Measurements from ENCODE around the gene NDUFB4.

Gene NDUFB4

DNA sequence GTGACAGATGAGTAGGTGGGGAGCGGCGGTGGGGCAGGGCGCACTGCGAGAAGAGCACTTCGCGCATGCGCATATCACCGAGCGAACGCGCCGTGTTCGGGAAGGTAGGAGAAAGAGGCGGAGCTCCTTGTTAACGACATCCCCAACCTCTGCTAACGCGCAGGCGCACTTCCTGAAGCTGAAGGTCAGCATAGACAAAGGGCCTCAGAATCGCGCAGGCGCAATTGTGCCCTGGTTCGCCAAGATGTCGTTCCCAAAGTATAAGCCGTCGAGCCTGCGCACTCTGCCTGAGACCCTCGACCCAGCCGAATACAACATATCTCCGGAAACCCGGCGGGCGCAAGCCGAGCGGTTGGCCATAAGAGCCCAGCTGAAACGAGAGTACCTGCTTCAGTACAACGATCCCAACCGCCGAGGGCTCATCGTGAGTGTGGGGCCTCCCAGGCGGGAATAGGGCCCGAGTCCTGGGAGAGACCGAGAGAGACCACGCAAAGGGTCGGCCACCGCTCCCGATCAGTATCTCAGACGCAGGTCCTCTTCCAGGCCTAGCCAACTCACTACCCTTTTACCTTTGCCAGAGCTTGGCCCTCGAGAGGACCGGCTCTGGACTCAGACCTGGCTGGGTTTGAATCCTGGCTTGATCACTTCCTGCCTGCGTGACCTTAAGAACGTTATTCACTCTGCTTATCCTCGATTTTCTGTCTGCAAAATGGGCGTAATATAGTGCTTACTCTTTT, at the start of gene NDUFB4:
Gene NDUFB4 (plus strand): TSS at position 221 of the 737 bp plus-strand sequence. CDS start 24 bp downstream, at position 245.
- DNase-seq = peak; percentile 90 to 92

- DNase-seq = no peak
These were observed 45.6 kb upstream of the NDUFB4 start for GRCh38 chr3:120550546-120550945.

DNA sequence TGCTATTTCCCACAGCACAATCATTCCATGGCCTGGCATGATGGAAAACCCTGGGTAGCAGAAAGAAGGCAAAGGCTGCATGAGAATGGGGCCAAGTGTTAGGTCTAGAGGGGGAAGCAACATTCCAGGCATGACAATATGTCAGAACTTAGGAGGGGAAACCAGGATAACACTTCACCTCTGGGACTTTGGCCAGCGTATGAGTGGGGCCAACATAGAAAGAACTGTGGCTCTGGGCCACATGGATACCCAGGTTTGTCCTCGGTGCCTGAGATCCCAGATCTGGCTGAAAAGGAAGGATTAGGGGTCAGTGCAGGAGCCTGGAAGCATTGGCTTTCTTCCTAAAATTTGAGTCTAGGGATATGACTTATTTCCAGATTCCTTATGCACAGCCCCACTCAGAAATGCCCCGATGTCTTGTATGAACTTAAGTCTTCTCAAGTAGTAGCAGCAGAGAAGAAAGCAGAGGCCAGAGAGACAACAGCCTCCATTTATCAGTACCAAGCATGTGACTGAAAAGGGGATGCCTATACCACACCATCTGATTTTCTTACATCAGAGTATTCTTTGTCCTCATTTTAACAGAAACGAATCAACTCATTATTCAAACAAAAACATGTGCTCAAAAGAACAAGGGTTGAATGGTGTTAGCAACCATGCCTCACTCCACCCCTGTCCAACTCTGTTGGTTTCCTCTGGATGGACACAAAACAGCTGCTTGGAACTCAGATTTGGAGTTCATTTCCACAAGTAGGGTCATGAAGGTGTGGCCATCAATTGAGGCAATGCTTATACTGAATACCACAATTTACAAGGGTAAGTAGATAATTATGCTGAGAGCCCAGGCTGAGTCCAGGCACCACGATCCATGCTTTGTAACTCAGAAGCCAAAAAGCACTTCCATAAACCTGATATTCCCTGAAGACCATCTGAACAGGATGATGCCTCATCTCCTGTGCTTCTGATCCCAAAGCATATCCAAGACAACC, 43.7 kb upstream of the NDUFB4 start:
- DNase-seq = no peak

DNA sequence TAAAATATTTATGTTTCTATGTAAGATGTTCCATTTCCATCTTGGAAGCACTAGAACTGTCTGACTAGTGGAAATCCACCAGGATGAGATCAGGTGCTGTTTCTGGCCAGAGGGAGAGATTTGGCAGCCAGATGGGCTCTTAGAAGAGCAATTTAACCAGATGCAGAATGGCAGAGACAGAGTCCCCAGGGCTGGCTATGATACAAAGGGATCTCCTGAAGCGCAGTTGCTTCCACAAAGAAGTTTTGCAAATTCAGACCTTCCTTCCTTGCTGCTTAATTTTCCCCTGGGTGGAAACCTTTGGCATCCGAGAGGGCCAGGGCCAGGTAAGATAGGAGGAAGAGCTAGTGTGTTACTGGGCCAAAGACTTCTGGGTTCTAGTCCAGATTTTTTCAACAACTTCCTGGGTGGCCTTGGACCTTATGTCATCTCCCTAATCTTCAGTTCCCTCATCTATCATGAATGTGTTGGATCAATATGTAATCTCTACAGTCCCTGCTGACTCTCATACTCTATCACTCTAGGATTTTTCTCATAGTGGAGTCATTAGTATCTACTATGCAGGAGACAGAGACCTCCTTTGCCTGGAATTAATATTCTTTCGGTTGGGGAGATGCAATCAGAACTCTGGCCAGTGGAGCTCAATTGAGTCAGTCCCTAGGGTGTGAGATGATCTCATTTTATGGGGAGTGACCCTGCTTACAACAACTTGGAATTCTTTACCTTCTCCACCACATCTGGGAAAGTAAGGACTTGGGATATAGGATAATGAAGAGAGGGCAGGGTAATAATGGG, 41.1 kb upstream of the NDUFB4 start:
- DNase-seq = no peak

GRCh38 chr3:120555657-120556509, 40.3 kb upstream of the NDUFB4 start:
- DNase-seq = no peak

GRCh38 chr3:120557115-120557514, 39.0 kb upstream of the NDUFB4 start:
- no peak for DNase-seq

- DNase-seq = peak; percentile 83 to 86
These were observed 37.3 kb upstream of the NDUFB4 start for GRCh38 chr3:120558771-120559241.

GRCh38 chr3:120559242-120560061, 36.7 kb upstream of the NDUFB4 start:
- no peak for DNase-seq

DNA sequence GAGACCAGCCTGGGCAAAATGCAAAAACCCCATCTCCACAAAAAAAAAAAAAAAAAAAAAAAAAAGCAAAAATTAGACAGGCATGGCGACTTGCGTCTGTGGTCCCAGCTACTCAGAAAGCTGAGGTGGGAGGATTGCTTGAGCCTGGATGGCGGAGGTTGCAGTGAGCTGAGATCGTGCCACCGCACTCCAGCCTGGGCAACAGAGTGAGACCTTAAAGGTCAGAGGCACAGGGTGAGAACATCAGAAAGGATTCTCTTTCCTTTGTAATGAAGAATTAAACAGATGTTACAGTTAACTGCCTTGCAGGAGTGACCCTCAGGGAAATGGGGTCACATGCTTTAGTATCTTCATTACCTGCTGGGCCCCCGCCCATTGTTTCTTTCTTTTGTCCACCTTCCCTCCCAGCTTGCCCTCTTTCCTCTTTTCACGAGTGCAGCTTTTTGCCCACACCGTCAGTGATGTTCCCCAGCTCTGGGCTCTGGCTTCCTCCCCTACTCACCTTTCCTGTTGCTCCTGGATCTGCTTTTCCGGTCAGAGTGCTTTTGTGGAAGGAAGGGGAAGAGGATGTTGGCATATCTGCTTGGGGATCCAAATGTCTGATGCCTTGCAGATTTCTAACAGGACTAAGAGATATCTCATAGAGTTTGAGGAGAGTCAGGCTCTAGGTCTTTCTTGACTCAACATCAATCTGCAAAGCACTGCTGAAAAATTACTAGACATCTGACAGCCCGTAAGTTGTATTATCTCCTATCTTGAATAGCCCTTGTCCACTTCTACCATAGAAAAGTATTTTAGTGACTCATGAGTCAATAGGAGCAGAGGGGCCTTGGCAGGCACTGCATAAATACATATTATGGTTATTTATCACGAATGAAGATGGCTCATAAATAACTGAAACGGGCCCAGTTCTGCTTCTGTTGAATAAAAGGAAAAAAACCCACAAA, 35.6 kb upstream of the NDUFB4 start:
- DNase-seq = no peak

- peak; percentile 64 to 68 for DNase-seq
These were observed 34.7 kb upstream of the NDUFB4 start for GRCh38 chr3:120561251-120562045.

DNA sequence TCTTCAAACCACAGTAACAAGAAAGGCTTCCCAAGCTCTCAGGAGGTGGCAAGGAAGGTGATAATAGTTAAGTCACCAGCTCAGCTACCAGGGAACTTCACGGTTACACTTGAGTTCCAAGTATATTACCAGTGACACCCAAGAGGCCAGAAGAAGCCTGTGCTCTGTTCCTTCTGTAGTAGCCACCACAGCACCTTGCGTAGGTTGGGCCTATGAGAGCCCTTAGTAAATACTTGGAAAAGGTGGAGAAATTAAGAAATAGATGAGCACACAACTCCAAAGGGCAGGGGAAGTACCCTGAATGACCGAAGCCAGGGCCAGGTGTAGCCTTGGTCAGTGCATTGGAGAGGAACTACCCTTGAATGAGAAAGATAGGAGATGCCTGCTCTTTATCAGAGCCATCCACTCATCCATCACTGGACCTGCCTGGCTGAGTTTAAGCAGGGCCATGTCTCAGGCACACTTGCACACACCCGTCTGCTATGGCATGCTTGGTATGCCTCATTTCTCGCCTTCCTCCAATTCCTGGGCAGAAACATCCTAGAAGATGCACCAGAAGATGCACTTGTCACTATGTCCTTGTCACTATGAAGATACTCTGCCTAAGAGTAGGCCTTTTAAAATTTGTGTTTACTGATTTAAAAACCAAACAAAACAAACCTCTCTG, 32.6 kb upstream of the NDUFB4 start:
- no peak for DNase-seq

GRCh38 chr3:120566243-120566975, 29.7 kb upstream of the NDUFB4 start:
- DNase-seq = no peak

- no peak for DNase-seq
These were observed 28.6 kb upstream of the NDUFB4 start for GRCh38 chr3:120567370-120568201.

GRCh38 chr3:120568202-120568531, 28.0 kb upstream of the NDUFB4 start:
- no peak for DNase-seq

DNA sequence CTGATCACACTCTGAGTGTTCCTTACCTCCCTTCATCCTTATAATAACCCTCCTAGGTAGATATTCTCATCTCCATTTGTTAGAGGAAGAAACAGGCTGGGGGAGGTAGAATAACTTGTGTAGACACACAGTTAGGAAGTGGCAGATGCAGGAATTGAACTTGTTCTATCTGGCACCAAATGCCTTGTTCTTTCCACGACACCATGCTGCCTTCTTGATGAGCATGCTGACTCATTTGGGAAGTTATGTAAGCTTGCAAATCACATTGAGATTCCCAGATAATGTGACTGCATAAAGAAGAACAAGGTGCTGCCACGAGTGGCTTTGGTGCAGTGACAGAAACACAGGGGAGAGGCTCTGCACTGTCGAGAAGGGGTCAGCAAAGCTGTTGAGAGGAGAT, 27.5 kb upstream of the NDUFB4 start:
- DNase-seq = no peak

DNA sequence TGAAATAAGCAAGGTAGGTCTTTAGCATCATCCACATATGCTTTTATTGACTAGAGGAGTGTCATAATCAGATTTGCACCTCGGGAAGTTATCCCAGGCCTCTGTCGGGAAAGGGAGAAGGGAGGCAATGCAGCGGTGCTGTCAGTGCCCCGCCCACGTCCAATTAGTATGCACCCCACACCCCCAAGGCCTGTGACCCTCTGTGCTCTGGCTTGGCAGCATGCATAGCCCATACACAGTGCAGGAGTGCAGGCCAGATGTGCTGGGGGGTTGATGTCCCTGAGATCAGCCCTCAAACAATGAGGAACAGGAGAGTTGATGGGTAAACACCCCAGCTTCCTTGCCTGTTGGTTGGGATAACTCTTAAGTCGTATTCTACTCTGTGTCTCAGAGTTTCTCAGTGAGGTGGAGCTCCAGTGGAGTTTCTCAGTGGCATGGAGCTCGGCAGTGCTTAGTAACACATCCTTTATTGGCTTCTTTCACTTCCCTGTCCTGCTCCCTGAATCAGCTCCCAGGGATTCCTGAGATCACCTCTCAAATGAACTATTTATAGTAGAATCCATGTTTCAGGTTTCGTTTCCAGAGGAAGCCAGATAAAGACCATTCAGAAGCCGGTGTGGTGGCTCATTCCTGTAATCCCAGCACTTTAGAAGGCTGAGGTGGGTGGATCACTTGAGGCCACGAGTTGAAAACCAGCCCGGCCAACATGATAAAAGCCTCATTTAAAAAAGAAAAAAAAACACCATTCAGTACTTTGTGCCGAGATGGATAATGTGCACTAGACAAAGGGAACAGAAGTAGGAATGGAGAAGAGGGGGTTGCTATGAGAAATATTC, 26.7 kb upstream of the NDUFB4 start:
- DNase-seq = no peak
